Mesenchymal stem cell (in vitro differentiated cells and primary cell): ENCODE data around the gene LRP1B.

Source experiments
- DNase-seq: peaks from one replicate; pipeline ENCODE4 v3.0.0-alpha.2; 2013
- H2AFZ ChIP-seq: one replicate; pipeline ENCODE4 v1.6.1; 2013; ENCODE audit warnings: low read depth, mild to moderate bottlenecking, control low read depth, inconsistent platforms, low read length, moderate library complexity
- H2AK5ac ChIP-seq: 2 replicates; pipeline ENCODE4 v1.6.1; 2013; ENCODE audit warnings: low read length, moderate library complexity, mild to moderate bottlenecking, inconsistent platforms; ENCODE audit not compliant: severe bottlenecking
- H2BK120ac ChIP-seq: one replicate; pipeline ENCODE4 v1.6.1; 2013; ENCODE audit warnings: low read depth, mild to moderate bottlenecking, inconsistent platforms, low read length, moderate library complexity
- H2BK12ac ChIP-seq, 2 experiments: one replicate each; pipeline ENCODE4 v1.6.1; 2013; ENCODE audit warnings: inconsistent platforms in 2 of 2, low read length in 2 of 2, mild to moderate bottlenecking in 2 of 2, moderate library complexity in 2 of 2, control low read depth in 1 of 2
- H2BK15ac ChIP-seq: one replicate; pipeline ENCODE4 v1.6.1; 2013; ENCODE audit warnings: mild to moderate bottlenecking, low read depth, inconsistent platforms; ENCODE audit not compliant: poor library complexity, severe bottlenecking
- H2BK5ac ChIP-seq: 2 replicates; pipeline ENCODE4 v1.6.1; 2013; ENCODE audit warnings: low read depth, mild to moderate bottlenecking, low read length, control low read depth, inconsistent platforms; ENCODE audit not compliant: poor library complexity, severe bottlenecking
- H3K14ac ChIP-seq, 2 experiments: one replicate each; pipeline ENCODE4 v1.6.1; 2013; ENCODE audit warnings: inconsistent platforms in 2 of 2, low read length in 2 of 2, control low read depth in 1 of 2, mild to moderate bottlenecking in 1 of 2, moderate library complexity in 1 of 2
- H3K18ac ChIP-seq, 2 experiments: one replicate each; pipeline ENCODE4 v1.6.1; 2013; ENCODE audit warnings: inconsistent platforms in 2 of 2, low read length in 2 of 2, control low read depth in 1 of 2, low read depth in 1 of 2, mild to moderate bottlenecking in 1 of 2
- H3K23ac ChIP-seq, 2 experiments: one replicate each; pipeline ENCODE4 v1.6.1; 2013; ENCODE audit warnings: inconsistent platforms in 2 of 2, low read length in 2 of 2, mild to moderate bottlenecking in 2 of 2, moderate library complexity in 2 of 2, control low read depth in 1 of 2
- H3K27ac ChIP-seq: 2 replicates; pipeline ENCODE4 v1.5.1; 2013; ENCODE audit warnings: mild to moderate bottlenecking, moderate library complexity, low read length, control low read depth, inconsistent platforms; ENCODE audit not compliant: poor library complexity, severe bottlenecking
- H3K27me3 ChIP-seq, 2 experiments: 2 replicates each; pipeline versions ENCODE4 v1.6.1 to v1.7.0; 2013; ENCODE audit warnings: low read length in 2 of 2, mild to moderate bottlenecking in 2 of 2, moderate library complexity in 2 of 2, control low read depth in 1 of 2, inconsistent platforms in 1 of 2; ENCODE audit not compliant: control insufficient read depth in 1 of 2, insufficient read depth in 1 of 2
- H3K36me3 ChIP-seq, 2 experiments: 2 replicates each; pipeline versions ENCODE4 v1.6.1 to v1.7.0; 2013; ENCODE audit warnings: low read length in 2 of 2, control low read depth in 1 of 2, inconsistent platforms in 1 of 2, low read depth in 1 of 2, mild to moderate bottlenecking in 1 of 2; ENCODE audit not compliant: insufficient read depth in 2 of 2, control insufficient read depth in 1 of 2
- H3K4ac ChIP-seq, 2 experiments: one replicate each; pipeline ENCODE4 v1.6.1; 2013; ENCODE audit warnings: inconsistent platforms in 2 of 2, low read length in 2 of 2, mild to moderate bottlenecking in 2 of 2, moderate library complexity in 2 of 2, control low read depth in 1 of 2, low read depth in 1 of 2
- H3K4me1 ChIP-seq: 2 replicates; pipeline ENCODE4 v1.6.1; 2013; ENCODE audit warnings: low read depth, low read length, control low read depth; ENCODE audit not compliant: control insufficient read depth, insufficient read depth
- H3K4me2 ChIP-seq: 2 replicates; pipeline ENCODE4 v1.6.1; 2013; ENCODE audit warnings: low read length, mild to moderate bottlenecking, inconsistent platforms; ENCODE audit not compliant: poor library complexity, severe bottlenecking
- H3K4me3 ChIP-seq, 2 experiments: 2 replicates each; pipeline versions ENCODE4 v1.5.1 to v1.7.0; 2013; ENCODE audit warnings: low read length in 2 of 2, mild to moderate bottlenecking in 2 of 2, control low read depth in 1 of 2, low read depth in 1 of 2; ENCODE audit not compliant: insufficient read depth in 1 of 2
- H3K79me1 ChIP-seq: replicated peaks from 2 replicates; pipeline ENCODE4 v1.6.1; 2013; ENCODE audit warnings: mild to moderate bottlenecking, control low read depth, low read length, inconsistent platforms; ENCODE audit not compliant: poor library complexity, severe bottlenecking
- H3K9ac ChIP-seq: 2 replicates; pipeline ENCODE4 v1.7.0; 2013; ENCODE audit warnings: mild to moderate bottlenecking, low read length, moderate library complexity
- H3K9me3 ChIP-seq: 2 replicates; pipeline ENCODE4 v1.7.0; 2013; ENCODE audit warnings: mild to moderate bottlenecking, low read length; ENCODE audit not compliant: control insufficient read depth
- H4K8ac ChIP-seq: one replicate; pipeline ENCODE4 v1.6.1; 2013; ENCODE audit warnings: inconsistent platforms, mild to moderate bottlenecking, low read length, moderate library complexity
- H4K91ac ChIP-seq: one replicate; pipeline ENCODE4 v1.6.1; 2013; ENCODE audit warnings: mild to moderate bottlenecking, low read length, inconsistent platforms
- WGBS: methylation state at CpG from one replicate; pipeline ENCODE4 v1.1.7; 2013; ENCODE audit warnings: mixed read lengths; 5-methylcytosine and 5-hydroxymethylcytosine counted together

LRP1B gene

DNA sequence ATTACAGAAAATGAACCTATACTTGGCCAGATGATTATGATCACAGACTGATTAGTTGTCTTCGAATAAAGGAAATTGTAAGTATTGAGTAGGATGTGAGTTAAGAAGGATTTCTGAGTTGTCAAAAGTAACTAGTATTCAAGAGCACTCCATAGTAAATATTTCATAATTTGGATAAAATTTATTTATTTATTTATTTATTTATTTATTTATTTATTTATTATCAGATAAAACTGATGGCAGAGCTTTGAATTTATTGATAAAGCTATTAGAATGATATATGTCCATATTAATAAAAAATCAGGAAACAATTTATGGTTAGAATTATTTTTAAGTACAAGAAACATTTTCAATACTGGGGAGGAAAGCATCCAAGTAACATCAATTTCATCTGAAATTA lies 1634.1 kb downstream of the LRP1B start:
- no peak overlapping the region for H3K14ac ChIP-seq
- H4K8ac ChIP-seq = no peak overlapping the region
- no peak overlapping the region for H3K27ac ChIP-seq
- no peak overlapping the region for H3K18ac ChIP-seq
- H3K9me3 ChIP-seq = no peaks in the 10 kb centered on the region
- no peak overlapping the region for H2AFZ ChIP-seq
- no peak overlapping the region for H2BK15ac ChIP-seq
- H2BK5ac ChIP-seq = no peak overlapping the region
- DNase-seq = no peak
- no peaks in the 10 kb centered on the region for H3K36me3 ChIP-seq
- no peak overlapping the region for H3K23ac ChIP-seq
- no peak overlapping the region for H2AK5ac ChIP-seq
- H2BK12ac ChIP-seq = no peak overlapping the region
- no peak overlapping the region for H2BK120ac ChIP-seq
- no peaks in the 10 kb centered on the region for H3K4me1 ChIP-seq
- no CpG with 5 or more reads among the region's 1 CpG for WGBS
- no peaks in the 10 kb centered on the region for H3K79me1 ChIP-seq
- no peaks in the 10 kb centered on the region for H3K27me3 ChIP-seq
- no peak overlapping the region for H4K91ac ChIP-seq
- H3K4me3 ChIP-seq = no peak overlapping the region
- no peak overlapping the region for H3K4me2 ChIP-seq
- no peak overlapping the region for H3K4ac ChIP-seq
- no peak overlapping the region for H3K9ac ChIP-seq

- Histone ChIP-seq H3K79me1 (no peaks in the 10 kb centered on the region), H2AK5ac (no peak overlapping the region)
- WGBS = 84% methylated on average over 1 of the region's 3 CpGs
Observed at GRCh38 chr2:140491876-140492275, 1638.9 kb downstream of the LRP1B start.

DNA sequence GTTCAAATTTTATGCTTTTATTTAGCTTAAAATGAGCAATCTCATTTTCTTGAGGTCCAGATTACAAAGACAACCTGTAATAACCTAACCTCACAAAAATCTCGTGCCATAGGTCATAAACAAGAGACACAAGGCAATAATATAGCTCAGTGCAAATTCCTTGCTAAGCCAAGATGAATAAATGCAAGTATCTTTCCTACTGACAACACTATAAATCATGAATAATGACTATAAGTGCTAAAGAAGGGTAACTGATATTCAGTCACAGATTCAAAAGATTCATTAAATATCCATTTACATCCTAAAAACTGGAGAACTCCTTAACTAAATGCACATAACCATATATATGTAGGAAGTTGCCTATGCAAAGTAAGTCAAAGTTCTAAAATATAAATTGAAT lies 1641.6 kb downstream of the LRP1B start:
- no peaks in the 10 kb centered on the region for H3K4me1 ChIP-seq
- no peak overlapping the region for H3K14ac ChIP-seq
- H2BK15ac ChIP-seq = no peak overlapping the region
- no peak overlapping the region for H4K91ac ChIP-seq
- no peak overlapping the region for H2AFZ ChIP-seq
- no peak overlapping the region for H3K18ac ChIP-seq
- no peak overlapping the region for H3K4me3 ChIP-seq
- H3K27me3 ChIP-seq = no peaks in the 10 kb centered on the region
- H3K4ac ChIP-seq = no peak overlapping the region
- H3K9ac ChIP-seq = no peak overlapping the region
- no peak overlapping the region for H3K4me2 ChIP-seq
- H3K9me3 ChIP-seq = no peaks in the 10 kb centered on the region
- H3K27ac ChIP-seq = no peak overlapping the region
- no peaks in the 10 kb centered on the region for H3K79me1 ChIP-seq
- H2BK12ac ChIP-seq = no peak overlapping the region
- no peak overlapping the region for H4K8ac ChIP-seq
- DNase-seq = no peak
- no peaks in the 10 kb centered on the region for H3K36me3 ChIP-seq
- WGBS = 60% methylated on average over 1 of the region's 1 CpG
- H3K23ac ChIP-seq = no peak overlapping the region
- H2BK5ac ChIP-seq = no peak overlapping the region
- no peak overlapping the region for H2BK120ac ChIP-seq
- no peak overlapping the region for H2AK5ac ChIP-seq

More at GRCh38 chr2:140491876-140492275, 1638.9 kb downstream of the LRP1B start:
- Histone ChIP-seq H3K27me3 (no peaks in the 10 kb centered on the region), H4K91ac (no peak overlapping the region), H3K9ac (no peak overlapping the region), H3K23ac (no peak overlapping the region), H3K36me3 (no peaks in the 10 kb centered on the region), H3K4me1 (no peaks in the 10 kb centered on the region), H2BK12ac (no peak overlapping the region), H3K27ac (peak overlapping the region; percentile 40), H2BK5ac (no peak overlapping the region), H3K18ac (no peak overlapping the region), H3K9me3 (no peaks in the 10 kb centered on the region), H3K4ac (no peak overlapping the region), H3K4me3 (no peak overlapping the region), H2BK120ac (no peak overlapping the region), H3K14ac (no peak overlapping the region), H2AFZ (no peak overlapping the region), H3K4me2 (peak overlapping the region; percentile 43), H4K8ac (no peak overlapping the region), H2BK15ac (no peak overlapping the region)
- DNase-seq = no peak

DNA sequence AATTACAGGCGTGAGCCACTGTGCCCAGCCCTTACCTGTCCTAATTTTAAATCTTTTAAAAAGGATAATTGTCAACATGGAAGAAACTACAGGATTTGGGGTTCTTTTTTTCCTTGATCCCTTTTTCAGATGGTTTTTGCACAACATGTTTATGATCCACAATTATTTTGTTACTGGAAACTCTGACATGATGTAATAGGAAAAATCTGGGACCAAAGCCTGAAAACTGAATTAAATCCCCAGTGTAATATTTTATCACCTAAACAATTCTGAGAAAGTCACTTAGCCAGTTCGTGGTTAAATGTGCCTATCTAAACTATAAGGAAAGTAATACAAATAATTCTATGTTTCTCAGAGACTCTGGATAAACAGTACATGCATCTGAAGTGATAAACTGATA lies 1649.7 kb downstream of the LRP1B start:
- no CpG with 5 or more reads among the region's 2 CpGs for WGBS
- DNase-seq = no peak
- Histone ChIP-seq H2AK5ac (no peak overlapping the region), H2BK15ac (no peak overlapping the region), H3K9ac (no peak overlapping the region), H3K18ac (no peak overlapping the region), H3K9me3 (no peaks in the 10 kb centered on the region), H3K23ac (no peak overlapping the region), H3K79me1 (no peaks in the 10 kb centered on the region), H2BK5ac (no peak overlapping the region), H4K8ac (no peak overlapping the region), H3K4me3 (no peak overlapping the region), H3K36me3 (no peaks in the 10 kb centered on the region), H3K27me3 (no peaks in the 10 kb centered on the region), H2BK120ac (no peak overlapping the region), H2BK12ac (no peak overlapping the region), H3K4me2 (no peak overlapping the region), H3K27ac (no peak overlapping the region), H3K4ac (no peak overlapping the region), H4K91ac (no peak overlapping the region), H3K4me1 (no peaks in the 10 kb centered on the region), H3K14ac (no peak overlapping the region), H2AFZ (no peak overlapping the region)
